GM23248 (cell line): ENCODE results near the gene YKT6. TPM values are rescaled to one million over a fixed set of nuclear protein-coding genes. Genes with fewer than 3 reads are reported as not detected.

ENCODE experiments used
- DNase-seq: peaks from one replicate; pipeline ENCODE4 v3.0.0-alpha.2; 2015
- H2AFZ ChIP-seq: fragments of 200-600 bp; sonication (generic); 2 replicates; pipeline ENCODE4 v1.6.1; 2016; ENCODE audit warnings: antibody characterized with exemption
- H3F3A ChIP-seq: fragments of 200-600 bp; sonication (generic); 2 replicates; pipeline ENCODE4 v1.6.1; 2016; ENCODE audit warnings: mild to moderate bottlenecking, antibody characterized with exemption, mixed run types; ENCODE audit not compliant: insufficient read depth
- H3K27ac ChIP-seq: fragments of 200-600 bp; sonication (generic); 2 replicates; pipeline ENCODE4 v1.5.1; 2016; ENCODE audit warnings: mild to moderate bottlenecking
- H3K27me3 ChIP-seq: fragments of 200-600 bp; sonication (generic); replicated peaks from 2 replicates; pipeline ENCODE4 v1.6.1; 2016; ENCODE audit warnings: mild to moderate bottlenecking; ENCODE audit not compliant: insufficient read depth
- H3K36me3 ChIP-seq: fragments of 200-600 bp; sonication (generic); 2 replicates; pipeline ENCODE4 v1.6.1; 2016; ENCODE audit warnings: low read depth, mild to moderate bottlenecking
- H3K4me1 ChIP-seq: fragments of 200-600 bp; sonication (generic); 2 replicates; pipeline ENCODE4 v1.6.1; 2016; ENCODE audit warnings: mild to moderate bottlenecking; ENCODE audit not compliant: insufficient read depth
- H3K4me2 ChIP-seq: fragments of 200-600 bp; sonication (generic); one replicate; pipeline ENCODE4 v1.6.1; 2016; ENCODE audit warnings: mild to moderate bottlenecking; ENCODE audit not compliant: unreplicated experiment
- H3K4me3 ChIP-seq: fragments of 200-600 bp; sonication (generic); 2 replicates; pipeline ENCODE4 v1.5.1; 2016; ENCODE audit warnings: mild to moderate bottlenecking
- H3K79me2 ChIP-seq: fragments of 200-600 bp; sonication (generic); 2 replicates; pipeline ENCODE4 v1.6.1; 2016; ENCODE audit warnings: mild to moderate bottlenecking; ENCODE audit not compliant: insufficient read depth
- H3K9ac ChIP-seq: fragments of 200-600 bp; sonication (generic); 2 replicates; pipeline ENCODE4 v1.6.1; 2016; ENCODE audit warnings: mild to moderate bottlenecking
- H3K9me2 ChIP-seq: fragments of 200-600 bp; sonication (generic); 2 replicates; pipeline ENCODE4 v1.6.1; 2016; ENCODE audit warnings: mixed run types, mild to moderate bottlenecking, moderate library complexity; ENCODE audit not compliant: insufficient read depth
- H3K9me3 ChIP-seq: fragments of 200-600 bp; sonication (generic); one replicate; pipeline ENCODE4 v1.6.1; 2017; ENCODE audit warnings: low read depth
- H4K20me1 ChIP-seq: fragments of 200-600 bp; sonication (generic); 2 replicates; pipeline ENCODE4 v1.6.0; 2016; ENCODE audit not compliant: insufficient read depth
- EZH2 ChIP-seq: fragments of 200-600 bp; sonication (generic); IDR thresholded peaks from 2 replicates; pipeline ENCODE4 v1.6.1; 2018; ENCODE audit warnings: antibody characterized with exemption, mild to moderate bottlenecking; ENCODE audit not compliant: insufficient read depth, poor library complexity, severe bottlenecking
- EZH2phosphoT487 ChIP-seq: fragments of 200-600 bp; sonication (generic); IDR thresholded peaks from 2 replicates; pipeline ENCODE4 v1.6.1; 2018; ENCODE audit warnings: antibody characterized with exemption, moderate library complexity, mild to moderate bottlenecking, low read depth; ENCODE audit not compliant: insufficient read depth
- whole genome bisulfite sequencing, 2 experiments: methylation state at CpG; one replicate each; pipeline ENCODE4 v1.1.6; 2015 to 2017; ENCODE audit warnings: low lambda C conversion rate in 2 of 2, low coverage in 1 of 2; ENCODE audit errors: missing lambda C conversion rate in 2 of 2; 5-methylcytosine and 5-hydroxymethylcytosine counted together
- in situ Hi-C: fragments of 300-500 bp; cut with MboI; formaldehyde crosslinking; loops from 2 replicates; pipeline ENCODE4 v1.15.0; 2020
- polyA plus RNA-seq: library from polyadenylated mRNA; unstranded; fragments of >200 nt; fragmentation: Nextera tagmentation; extraction: Ambion mirVana; gene quantifications from 2 replicates; pipeline ENCODE4 v1.2.1, GENCODE V29; 2016
- total RNA-seq: library from RNA; depleted of rRNA; stranded (reverse); fragments of >200 nt; shearing (Covaris generic); gene quantifications from 2 replicates; pipeline ENCODE4 v1.2.3, GENCODE V29; 2014

YKT6 gene
- total and polyA plus RNA-seq, 2 experiments from 2014 or later, result 108 to 148 TPM

DNA sequence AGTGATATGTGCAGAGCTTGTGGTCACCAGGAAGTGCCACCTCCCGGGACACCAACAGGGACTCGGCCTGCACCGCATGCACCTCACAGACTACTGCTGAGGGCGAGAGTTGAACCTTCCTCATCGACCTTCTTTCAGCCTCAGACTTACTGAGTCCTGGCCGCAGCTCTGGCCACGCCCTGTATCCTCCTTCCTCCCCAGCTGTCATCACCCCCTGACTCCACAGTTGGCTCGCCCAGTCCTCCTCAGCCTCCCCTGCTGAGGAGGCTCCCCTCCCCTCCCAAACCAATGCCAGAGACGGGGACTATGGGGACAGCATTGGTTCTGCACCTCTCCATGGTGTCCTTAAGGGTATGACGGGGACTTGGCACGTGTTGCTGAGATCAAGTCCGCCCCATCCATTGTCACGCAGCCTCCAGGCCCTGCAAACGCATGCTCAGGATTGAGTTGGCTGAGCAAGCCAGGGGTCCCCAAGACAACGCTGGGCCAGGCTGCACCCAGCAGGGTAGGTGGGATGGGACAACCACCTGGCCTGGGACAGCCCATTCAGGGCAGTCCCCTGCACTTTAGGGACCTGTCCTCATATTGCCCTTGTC is 49.0 kb downstream of the YKT6 start:
- TF ChIP-seq EZH2, result no peak
- no peak for TF ChIP-seq EZH2phosphoT487
- H3K4me3 ChIP-seq, result no peak overlapping the region
- H4K20me1 ChIP-seq, result no peaks in the 10 kb centered on the region
- H2AFZ ChIP-seq, result no peak overlapping the region
- no peak overlapping the region for H3K9ac ChIP-seq
- no peaks in the 10 kb centered on the region for H3K36me3 ChIP-seq
- no peaks in the 10 kb centered on the region for H3F3A ChIP-seq
- WGBS, 2 experiments, result 76 to 85% methylated on average over 15 of the region's 15 CpGs
- no peaks in the 10 kb centered on the region for H3K4me1 ChIP-seq
- H3K79me2 ChIP-seq, result no peaks in the 10 kb centered on the region
- in situ Hi-C loops, result loop anchor here (5.0 kb wide), 1 partner anchor 228 kb away; no protein-coding TSS in a partner anchor
- no peaks in the 10 kb centered on the region for H3K9me2 ChIP-seq
- H3K27ac ChIP-seq, result no peak overlapping the region
- H3K27me3 ChIP-seq, result no peaks in the 10 kb centered on the region
- no peak overlapping the region for H3K4me2 ChIP-seq
- no peak for DNase-seq
- no peaks in the 10 kb centered on the region for H3K9me3 ChIP-seq

DNA sequence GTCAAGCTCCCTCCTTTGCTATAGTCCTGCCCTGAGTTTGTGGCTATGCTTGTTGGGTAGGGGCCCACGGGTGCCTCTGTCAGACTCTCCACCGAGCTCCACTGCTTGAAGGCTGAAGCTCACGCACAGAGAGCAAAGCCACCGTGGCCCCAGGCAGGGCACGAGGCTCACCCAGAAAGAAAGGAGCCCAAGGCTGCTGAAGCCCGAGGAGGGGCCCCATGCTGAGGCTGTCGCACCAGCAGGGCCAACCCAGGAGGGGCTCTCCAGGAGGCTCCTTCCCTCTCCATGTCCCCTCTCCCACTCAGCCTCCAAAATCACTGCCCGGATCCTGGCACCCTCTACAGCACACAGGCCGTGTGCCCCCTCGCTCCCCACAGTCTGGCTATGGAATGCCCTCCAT is 50.5 kb downstream of the YKT6 start:
- no peak for DNase-seq
- in situ Hi-C loops, result no loop called here
- Histone ChIP-seq H4K20me1 (no peaks in the 10 kb centered on the region), H3K9me3 (no peaks in the 10 kb centered on the region), H2AFZ (no peak overlapping the region), H3K79me2 (no peaks in the 10 kb centered on the region), H3K9me2 (no peaks in the 10 kb centered on the region), H3F3A (no peaks in the 10 kb centered on the region), H3K4me3 (no peak overlapping the region), H3K4me1 (no peaks in the 10 kb centered on the region), H3K27ac (no peak overlapping the region), H3K4me2 (no peak overlapping the region), H3K9ac (no peak overlapping the region), H3K27me3 (no peaks in the 10 kb centered on the region), H3K36me3 (no peaks in the 10 kb centered on the region)
- 80 to 88% methylated on average over 7 to 10 of the region's 10 CpGs for WGBS, 2 experiments
- TF ChIP-seq EZH2 (no peak), EZH2phosphoT487 (no peak)

DNA sequence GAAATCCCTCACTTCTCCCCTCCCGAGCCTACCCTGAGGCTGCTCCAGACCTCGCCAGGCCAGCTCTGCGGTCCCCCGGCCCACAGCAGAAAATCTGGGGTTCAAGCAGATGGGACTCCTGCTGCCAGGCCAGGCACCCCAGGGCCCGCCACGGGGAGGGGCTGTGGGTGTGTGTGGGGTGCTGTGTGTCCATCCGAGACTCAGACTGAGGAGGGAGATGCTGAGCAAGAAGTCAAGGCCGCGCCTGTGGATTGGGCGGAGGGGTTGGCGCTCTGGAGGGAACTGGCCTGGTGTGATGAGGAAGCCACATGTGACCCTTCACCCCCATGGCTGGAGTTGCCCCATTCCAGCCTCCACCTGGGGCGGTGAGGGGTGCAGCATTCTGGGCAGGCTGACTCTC is 51.1 kb downstream of the YKT6 start:
- Histone ChIP-seq H3K27ac (no peak overlapping the region), H2AFZ (no peak overlapping the region), H3K9me2 (no peaks in the 10 kb centered on the region), H3F3A (no peaks in the 10 kb centered on the region), H3K4me1 (no peaks in the 10 kb centered on the region), H4K20me1 (no peaks in the 10 kb centered on the region), H3K36me3 (no peaks in the 10 kb centered on the region), H3K79me2 (no peaks in the 10 kb centered on the region), H3K27me3 (no peaks in the 10 kb centered on the region), H3K9me3 (no peaks in the 10 kb centered on the region), H3K4me3 (no peak overlapping the region), H3K4me2 (no peak overlapping the region), H3K9ac (no peak overlapping the region)
- TF ChIP-seq EZH2phosphoT487 (no peak), EZH2 (no peak)
- in situ Hi-C loops, result no loop called here
- 92 to 95% methylated on average over 12 of the region's 12 CpGs for WGBS, 2 experiments
- no peak for DNase-seq

DNA sequence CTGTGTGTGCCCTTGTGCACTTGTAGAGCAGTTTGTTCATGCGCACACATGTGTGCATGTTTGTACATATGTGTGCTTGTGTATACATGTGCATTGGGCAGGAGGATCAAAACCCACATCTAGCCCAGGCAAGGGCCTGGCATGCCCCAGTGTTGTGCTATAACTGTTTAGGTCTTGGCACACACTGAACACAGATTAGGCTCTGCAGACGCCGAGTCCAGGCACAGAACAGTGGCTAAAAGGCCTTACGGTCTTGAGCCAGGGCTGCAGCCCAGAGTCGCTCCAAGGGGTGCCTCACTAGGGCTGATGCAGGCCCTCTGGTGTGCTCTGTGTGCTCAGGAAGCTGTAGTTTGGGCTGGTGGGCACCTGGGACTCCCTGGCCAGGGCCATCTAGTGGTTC is 55.7 kb downstream of the YKT6 start:
- no peak overlapping the region for H2AFZ ChIP-seq
- peaks cover 26% of the 10 kb centered on the region for H3K4me1 ChIP-seq
- in situ Hi-C loops, result no loop called here
- DNase-seq, result no peak
- no peak overlapping the region for H3K4me2 ChIP-seq
- 84 to 86% methylated on average over 5 of the region's 5 CpGs for WGBS, 2 experiments
- H3K27me3 ChIP-seq, result no peaks in the 10 kb centered on the region
- H3K4me3 ChIP-seq, result no peak overlapping the region
- no peaks in the 10 kb centered on the region for H4K20me1 ChIP-seq
- H3K9me3 ChIP-seq, result no peaks in the 10 kb centered on the region
- H3K27ac ChIP-seq, result no peak overlapping the region
- H3K9me2 ChIP-seq, result no peaks in the 10 kb centered on the region
- H3K9ac ChIP-seq, result no peak overlapping the region
- H3K79me2 ChIP-seq, result no peaks in the 10 kb centered on the region
- no peaks in the 10 kb centered on the region for H3K36me3 ChIP-seq
- H3F3A ChIP-seq, result peaks cover 21% of the 10 kb centered on the region
- TF ChIP-seq EZH2phosphoT487 (no peak), EZH2 (no peak)

DNA sequence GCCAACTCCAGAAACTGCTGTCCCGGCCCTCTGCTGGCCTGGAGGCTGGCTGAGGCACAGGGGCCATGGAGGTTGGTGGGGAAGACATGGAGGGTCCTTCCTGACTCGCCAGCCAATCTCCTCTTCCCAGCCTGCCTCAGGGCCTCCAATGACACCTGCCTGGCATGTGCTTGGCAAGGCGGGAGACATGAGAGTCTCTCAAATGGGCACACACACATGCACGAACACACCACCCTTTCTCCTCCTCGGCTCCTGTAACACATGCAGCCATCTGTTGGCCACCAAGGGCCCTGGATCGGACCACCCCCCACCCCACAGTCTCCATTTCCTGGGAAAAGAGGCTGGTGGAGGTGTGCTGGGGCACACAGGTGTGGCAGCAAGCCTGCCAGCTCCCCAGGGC is 56.4 kb downstream of the YKT6 start:
- Histone ChIP-seq H3K36me3 (no peaks in the 10 kb centered on the region), H4K20me1 (no peaks in the 10 kb centered on the region), H3K4me3 (no peak overlapping the region), H3K79me2 (no peaks in the 10 kb centered on the region), H3K4me2 (peak overlapping the region; percentile 54), H3K27me3 (no peaks in the 10 kb centered on the region), H3K27ac (peak overlapping the region; percentile 84), H3F3A (peaks cover 21% of the 10 kb centered on the region), H3K9me2 (no peaks in the 10 kb centered on the region), H3K4me1 (peaks cover 26% of the 10 kb centered on the region), H2AFZ (peak overlapping the region; percentile 17; the same call in 1 of the 2 replicates), H3K9ac (peak overlapping the region; percentile 49), H3K9me3 (no peaks in the 10 kb centered on the region)
- in situ Hi-C loops, result no loop called here
- no peak for TF ChIP-seq EZH2
- TF ChIP-seq EZH2phosphoT487, result no peak
- WGBS, 2 experiments, result 88% methylated on average over 5 to 6 of the region's 6 CpGs
- DNase-seq, result no peak
